Stomach (tissue), 9 donors: ENCODE results near the gene KRTAP12-2. TPM values are rescaled to one million over a fixed set of nuclear protein-coding genes. Genes with fewer than 3 reads are reported as not detected.

Experiments
- DNase-seq, 2 donors: peaks; one replicate each; pipeline versions ENCODE4 v3.0.0 to v3.0.0-alpha.2; 2013 to 2019
- H3K27ac ChIP-seq, 5 donors: fragments of 200-600 bp in 4 of 5; sonication (generic) in 4 of 5; one replicate each; pipeline ENCODE4 v1.5.1; 2013 to 2019; ENCODE audit warnings: mild to moderate bottlenecking in 1 of 5, moderate library complexity in 1 of 5
- H3K27me3 ChIP-seq, 3 donors: fragments of 200-600 bp; sonication (generic); one replicate each; pipeline ENCODE4 v1.5.1; 2017 to 2019; ENCODE audit warnings: mixed run types in 1 of 3
- H3K36me3 ChIP-seq, 4 donors: fragments of 200-600 bp; sonication (generic); 1 replicate in 3 of 4; 2 replicates in 1 of 4; pipeline ENCODE4 v1.5.1; 2016 to 2019
- H3K4me1 ChIP-seq, 4 donors: fragments of 200-600 bp; sonication (generic); one replicate each; pipeline ENCODE4 v1.5.1; 2016 to 2019
- H3K4me3 ChIP-seq, 4 donors: fragments of 200-600 bp; sonication (generic) in 3 of 4; one replicate each; pipeline ENCODE4 v1.5.1; 2016 to 2019; ENCODE audit warnings: mild to moderate bottlenecking in 1 of 4
- H3K9me3 ChIP-seq, 4 donors: fragments of 200-600 bp; sonication (generic); one replicate each; pipeline ENCODE4 v1.5.1; 2016 to 2019
- CTCF ChIP-seq, 7 experiments: fragments of 450-650 bp in 4 of 7; fragments of 200-600 bp in 3 of 7; sonication (generic) in 3 of 7; IDR thresholded peaks; one replicate each; pipeline ENCODE4 v1.5.1; 2016 to 2019; ENCODE audit warnings: antibody characterized with exemption in 7 of 7, control low read depth in 2 of 7, mild to moderate bottlenecking in 1 of 7
- EP300 ChIP-seq: sonication (generic); formaldehyde crosslinking; IDR thresholded peaks from one replicate; pipeline ENCODE4 v1.6.1; 2017; ENCODE audit warnings: antibody characterized with exemption
- POLR2A ChIP-seq, 4 donors: fragments of 450-650 bp; IDR thresholded peaks; one replicate each; pipeline ENCODE4 v1.6.1; 2016; ENCODE audit warnings: antibody characterized with exemption in 4 of 4, control low read depth in 2 of 4, mild to moderate bottlenecking in 1 of 4, moderate library complexity in 1 of 4
- POLR2AphosphoS5 ChIP-seq, 3 donors: sonication (generic); formaldehyde crosslinking; IDR thresholded peaks; one replicate each; pipeline ENCODE4 v1.6.1; 2016; ENCODE audit warnings: antibody characterized with exemption in 3 of 3
- WGBS, 5 donors: extraction: QIAGEN DNeasy Blood & Tissue Kit in 3 of 5; methylation state at CpG; one replicate each; pipeline versions ENCODE4 v1.1.5 to v1.1.7; 2013 to 2018; 5-methylcytosine and 5-hydroxymethylcytosine counted together
- intact Hi-C: fragments of 100-400 bp; cut with DNase I; formaldehyde crosslinking; loops from one replicate; pipeline ENCODE4 v1.15.1; 2023; ENCODE audit warnings: low total_unique reads
- polyA plus RNA-seq, 3 donors: library from polyadenylated mRNA; stranded (reverse); fragments of 200-250 nt; gene quantifications; one replicate each; pipeline ENCODE4 v1.2.3, GENCODE V29; 2013
- total RNA-seq, 5 donors: library from RNA; depleted of rRNA; stranded (reverse); fragments of >200 nt; gene quantifications; one replicate each; pipeline versions ENCODE4 v1.1.0 to v1.2.3, GENCODE V29; 2014 to 2016
- donor health status: healthy with polysubstance abuse.
- donor health status: Bipolar disorder and iron deficiency.
- donor health status: healthy.

KRTAP12-2 gene
- total and polyA plus RNA-seq, 8 donors = not detected

DNA sequence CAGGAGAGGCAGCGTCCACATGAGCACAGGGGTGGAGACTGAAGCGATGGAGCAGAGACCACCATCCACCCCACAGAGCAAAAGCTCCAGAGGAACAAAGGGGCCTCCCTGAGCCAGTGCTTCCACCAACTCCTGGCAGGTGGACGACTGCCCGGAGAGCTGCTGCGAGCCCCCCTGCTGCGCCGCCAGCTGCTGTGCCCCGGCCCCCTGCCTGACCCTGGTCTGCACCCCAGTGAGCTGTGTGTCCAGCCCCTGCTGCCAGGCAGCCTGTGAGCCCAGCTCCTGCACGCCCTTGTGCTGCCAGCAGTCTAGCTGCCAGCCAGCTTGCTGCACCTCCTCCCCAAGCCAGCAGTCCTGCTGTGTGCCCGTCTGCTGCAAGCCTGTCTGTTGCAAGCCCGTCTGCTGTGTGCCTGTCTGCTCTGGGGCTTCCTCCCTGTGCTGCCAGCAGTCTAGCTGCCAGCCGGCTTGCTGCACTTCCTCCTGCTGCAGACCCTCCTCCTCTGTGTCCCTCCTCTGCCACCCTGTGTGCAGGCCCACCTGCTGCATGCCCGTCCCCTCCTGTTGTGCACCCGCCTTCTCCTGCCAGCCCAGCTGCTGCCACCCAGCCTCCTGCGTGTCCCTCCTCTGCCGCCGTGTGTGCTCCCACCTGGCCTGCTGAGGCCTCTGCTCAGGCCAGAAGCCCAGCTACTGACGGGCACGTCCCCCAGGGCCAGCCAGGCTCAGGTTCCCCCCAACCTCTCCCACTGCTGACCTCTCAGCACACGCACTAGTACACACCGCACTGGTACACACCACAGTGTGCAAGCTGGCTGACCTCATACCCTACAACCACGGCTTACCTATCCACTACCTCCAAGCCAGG is 35.6 kb upstream of the KRTAP12-2 start:
- 72 to 77% (median 75%) methylated on average over 13 to 22 of the region's 22 CpGs for WGBS, 5 donors
- Histone ChIP-seq H3K27me3 (peaks cover 17 to 100% (median 90%) of the 10 kb centered on the region in 3 donors), H3K9me3 (peaks cover 0 to 12% (median 9%) of the 10 kb centered on the region in 4 donors), H3K4me1 (peaks cover 0 to 1% (median 0%) of the 10 kb centered on the region in 4 donors), H3K36me3 (no peaks in the 10 kb centered on the region), H3K27ac (no peak overlapping the region), H3K4me3 (no peak overlapping the region)
- TF ChIP-seq POLR2A (IDR thresholded peaks at IDR 0.05) = no peak
- no peak for TF ChIP-seq POLR2AphosphoS5 (IDR thresholded peaks at IDR 0.05)
- no peak for TF ChIP-seq EP300
- intact Hi-C loops = no loop called here
- DNase-seq = no peak

- peaks cover 0 to 10% (median 8%) of the 10 kb centered on the region in 4 donors for H3K9me3 ChIP-seq
- intact Hi-C loops = no loop called here
- TF ChIP-seq POLR2A (IDR thresholded peaks at IDR 0.05) (no peak), EP300 (no peak), POLR2AphosphoS5 (IDR thresholded peaks at IDR 0.05) (no peak), CTCF (IDR thresholded peaks at IDR 0.05) (no peak)
- WGBS, 5 donors = 25 to 38% (median 29%) methylated on average over 12 of the region's 12 CpGs
- DNase-seq = no peak
- H3K4me1 ChIP-seq = no peaks in the 10 kb centered on the region
- H3K36me3 ChIP-seq = no peaks in the 10 kb centered on the region
- H3K4me3 ChIP-seq = no peak overlapping the region
- H3K27ac ChIP-seq = no peak overlapping the region
- peaks cover 10 to 100% (median 84%) of the 10 kb centered on the region in 3 donors for H3K27me3 ChIP-seq
Measured at GRCh38 chr21:44701541-44701940, 34.8 kb upstream of the KRTAP12-2 start.

GRCh38 chr21:44701023-44701400 is 34.3 kb upstream of the KRTAP12-2 start:
- intact Hi-C loops = no loop called here
- Histone ChIP-seq H3K36me3 (no peaks in the 10 kb centered on the region), H3K9me3 (peaks cover 0 to 5% (median 3%) of the 10 kb centered on the region in 4 donors), H3K27me3 (peaks cover 9 to 96% (median 81%) of the 10 kb centered on the region in 3 donors), H3K27ac (no peak overlapping the region), H3K4me3 (no peak overlapping the region), H3K4me1 (no peaks in the 10 kb centered on the region)
- no peak for DNase-seq
- WGBS, 5 donors = 79 to 90% (median 81%) methylated on average over 14 of the region's 14 CpGs
- TF ChIP-seq POLR2AphosphoS5 (IDR thresholded peaks at IDR 0.05) (no peak), EP300 (no peak), CTCF (IDR thresholded peaks at IDR 0.05) (no peak), POLR2A (IDR thresholded peaks at IDR 0.05) (no peak)

GRCh38 chr21:44700101-44701022 is 33.6 kb upstream of the KRTAP12-2 start:
- no peak overlapping the region for H3K27ac ChIP-seq
- no peak for DNase-seq
- TF ChIP-seq EP300 = no peak
- TF ChIP-seq CTCF (IDR thresholded peaks at IDR 0.05) = no peak
- TF ChIP-seq POLR2A (IDR thresholded peaks at IDR 0.05) = no peak
- TF ChIP-seq POLR2AphosphoS5 (IDR thresholded peaks at IDR 0.05) = no peak
- H3K9me3 ChIP-seq = no peaks in the 10 kb centered on the region
- H3K36me3 ChIP-seq = no peaks in the 10 kb centered on the region
- WGBS, 5 donors = 46 to 57% (median 52%) methylated on average over 17 to 21 of the region's 21 CpGs
- peaks cover 9 to 94% (median 77%) of the 10 kb centered on the region in 3 donors for H3K27me3 ChIP-seq
- intact Hi-C loops = no loop called here
- H3K4me3 ChIP-seq = no peak overlapping the region
- no peaks in the 10 kb centered on the region for H3K4me1 ChIP-seq
